Measurements from ENCODE around the gene JPH3. TPM values are rescaled to one million over a fixed set of nuclear protein-coding genes. Genes with fewer than 3 reads are reported as not detected.
A peak's percentile ranks its signal among the peaks of the same experiment; 100 is the strongest.

JPH3 gene
- total RNA-seq, 2 donors from 2014 or later: 37.0 to 39.1 TPM

- no peak for DNase-seq
- Histone ChIP-seq H3K27me3 (ENCODE audit: control insufficient read depth, insufficient read depth, low read length, poor library complexity, severe bottlenecking) (peaks cover 11% of the 10 kb centered on the region), H3K4me3 (ENCODE audit: low read length) (no peak overlapping the region), H3K9me3 (ENCODE audit: control insufficient read depth, low read length) (no peaks in the 10 kb centered on the region), H3K27ac (ENCODE audit: low read depth, low read length) (no peak overlapping the region), H3K9ac (ENCODE audit: extremely low read depth, low read length, poor library complexity, severe bottlenecking) (no peak overlapping the region), H3K36me3 (ENCODE audit: control insufficient read depth, insufficient read depth, low read length) (no peaks in the 10 kb centered on the region), H3K4me1 (ENCODE audit: control insufficient read depth, insufficient read depth, low read length) (no peaks in the 10 kb centered on the region)
- 94 to 95% methylated on average over 10 to 19 of the region's 19 CpGs for WGBS, 2 experiments (ENCODE audit: insufficient coverage in 1 of 2, insufficient read length in 1 of 2)
- Mint-ChIP-seq H3K4me1 (peaks cover 10% of the 10 kb centered on the region), H3K4me3 (no peak overlapping the region), H3K9me3 (no peaks in the 10 kb centered on the region), H3K27me3 (ENCODE audit: insufficient read depth) (peaks cover 10% of the 10 kb centered on the region), H3K36me3 (ENCODE audit: low read depth) (peaks cover 6% of the 10 kb centered on the region), H3K27ac (no peak overlapping the region)
- no peak for TF ChIP-seq CTCF (conservative IDR thresholded peaks at IDR 0.05)
Observed at GRCh38 chr16:87607223-87607622, 4.9 kb downstream of the JPH3 start.

GRCh38 chr16:87607871-87608270, 5.6 kb downstream of the JPH3 start:
- WGBS, 2 experiments (ENCODE audit: insufficient coverage in 1 of 2, insufficient read length in 1 of 2): 93 to 94% methylated on average over 8 to 12 of the region's 13 CpGs
- Histone ChIP-seq H3K4me1 (ENCODE audit: control insufficient read depth, insufficient read depth, low read length) (no peaks in the 10 kb centered on the region), H3K9me3 (ENCODE audit: control insufficient read depth, low read length) (no peaks in the 10 kb centered on the region), H3K27me3 (ENCODE audit: control insufficient read depth, insufficient read depth, low read length, poor library complexity, severe bottlenecking) (peaks cover 11% of the 10 kb centered on the region), H3K27ac (ENCODE audit: low read depth, low read length) (no peak overlapping the region), H3K4me3 (ENCODE audit: low read length) (no peak overlapping the region), H3K9ac (ENCODE audit: extremely low read depth, low read length, poor library complexity, severe bottlenecking) (no peak overlapping the region), H3K36me3 (ENCODE audit: control insufficient read depth, insufficient read depth, low read length) (no peaks in the 10 kb centered on the region)
- H3K27ac Mint-ChIP-seq: no peak overlapping the region
- peaks cover 10% of the 10 kb centered on the region for H3K4me1 Mint-ChIP-seq
- peaks cover 10% of the 10 kb centered on the region for H3K27me3 Mint-ChIP-seq (ENCODE audit: insufficient read depth)
- peaks cover 6% of the 10 kb centered on the region for H3K36me3 Mint-ChIP-seq (ENCODE audit: low read depth)
- no peak overlapping the region for H3K4me3 Mint-ChIP-seq
- DNase-seq: no peak
- TF ChIP-seq CTCF (conservative IDR thresholded peaks at IDR 0.05): no peak
- H3K9me3 Mint-ChIP-seq: no peaks in the 10 kb centered on the region

- Mint-ChIP-seq H3K4me1 (peaks cover 10% of the 10 kb centered on the region), H3K27me3 (ENCODE audit: insufficient read depth) (peaks cover 8% of the 10 kb centered on the region), H3K27ac (no peak overlapping the region), H3K4me3 (no peak overlapping the region), H3K36me3 (ENCODE audit: low read depth) (peaks cover 6% of the 10 kb centered on the region), H3K9me3 (no peaks in the 10 kb centered on the region)
- Histone ChIP-seq H3K4me3 (ENCODE audit: low read length) (no peak overlapping the region), H3K27me3 (ENCODE audit: control insufficient read depth, insufficient read depth, low read length, poor library complexity, severe bottlenecking) (peaks cover 11% of the 10 kb centered on the region), H3K27ac (ENCODE audit: low read depth, low read length) (no peak overlapping the region), H3K36me3 (ENCODE audit: control insufficient read depth, insufficient read depth, low read length) (no peaks in the 10 kb centered on the region), H3K4me1 (ENCODE audit: control insufficient read depth, insufficient read depth, low read length) (no peaks in the 10 kb centered on the region), H3K9me3 (ENCODE audit: control insufficient read depth, low read length) (no peaks in the 10 kb centered on the region), H3K9ac (ENCODE audit: extremely low read depth, low read length, poor library complexity, severe bottlenecking) (no peak overlapping the region)
- no peak for TF ChIP-seq CTCF (conservative IDR thresholded peaks at IDR 0.05)
- peak; percentile 96 for DNase-seq
- WGBS, 2 experiments (ENCODE audit: insufficient coverage in 1 of 2, insufficient read length in 1 of 2): 57 to 65% methylated on average over 9 to 20 of the region's 20 CpGs
Observed at GRCh38 chr16:87608400-87608985, 6.2 kb downstream of the JPH3 start.

Data from endodermal cell (in vitro differentiated cells).